NCI-H2196 treated with DMSO at 0.1 percent for 48 hours (cell line): ENCODE data around the gene STX18.
"Not testable (repeated sequence)": the region's sequence is repeated elsewhere in the genome, so short reads cannot be mapped to it uniquely, and the experiment has no call there.

ENCODE experiments used
- DNase-seq: peaks from one replicate; lab custom pipeline; 2025; ENCODE audit not compliant: unreplicated experiment; lab: John Stamatoyannopoulos, UW

Gene STX18

DNA sequence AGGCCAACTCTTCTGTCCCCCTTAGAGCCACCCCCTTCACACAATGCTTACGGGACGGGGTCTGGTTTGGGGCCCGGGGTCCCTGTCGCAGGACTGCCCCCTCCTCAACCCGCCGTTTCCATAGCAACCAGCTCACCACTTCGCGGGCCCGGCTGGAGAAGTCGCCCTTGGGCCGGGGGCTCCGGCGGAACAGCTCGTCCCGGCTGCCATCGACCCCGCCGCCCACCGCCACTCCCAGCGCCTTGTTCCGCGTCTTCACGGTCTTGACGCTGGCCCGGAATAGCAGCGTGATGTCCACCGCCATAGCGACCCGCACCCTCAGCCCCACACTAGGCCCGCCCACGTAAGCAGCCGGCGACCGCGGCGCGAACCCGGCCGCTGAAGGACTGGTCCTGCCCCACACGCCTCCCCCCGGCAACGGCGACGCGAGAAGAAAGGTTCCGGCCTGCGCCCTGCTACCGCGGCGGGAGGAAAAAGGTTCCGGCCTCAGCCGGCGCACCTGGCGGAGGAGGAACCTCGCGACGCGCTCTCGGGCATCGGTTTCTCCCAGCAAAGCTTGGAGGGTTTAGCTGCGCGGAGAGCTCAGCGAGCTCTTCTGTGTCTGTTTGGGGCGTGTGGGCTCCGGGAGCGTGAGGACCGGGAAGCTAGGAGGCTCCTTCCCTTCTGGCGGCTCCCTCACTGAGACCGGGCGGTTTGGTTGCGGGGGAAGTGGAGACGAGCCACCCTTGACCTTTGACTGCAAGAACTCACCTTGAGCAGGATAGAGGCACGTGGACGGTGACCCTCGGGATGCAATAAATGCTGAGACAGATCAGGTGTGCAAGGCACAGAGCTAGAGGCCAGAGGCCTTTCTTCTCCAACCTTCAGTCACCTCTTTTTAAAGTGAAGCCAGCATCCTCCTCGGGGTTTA lies at the start of gene STX18:
TSS of gene STX18 (minus strand) at position 388 of the 910 bp plus-strand sequence. CDS start at position 304, 84 bp downstream.
- DNase-seq, result peak; percentile 70

DNA sequence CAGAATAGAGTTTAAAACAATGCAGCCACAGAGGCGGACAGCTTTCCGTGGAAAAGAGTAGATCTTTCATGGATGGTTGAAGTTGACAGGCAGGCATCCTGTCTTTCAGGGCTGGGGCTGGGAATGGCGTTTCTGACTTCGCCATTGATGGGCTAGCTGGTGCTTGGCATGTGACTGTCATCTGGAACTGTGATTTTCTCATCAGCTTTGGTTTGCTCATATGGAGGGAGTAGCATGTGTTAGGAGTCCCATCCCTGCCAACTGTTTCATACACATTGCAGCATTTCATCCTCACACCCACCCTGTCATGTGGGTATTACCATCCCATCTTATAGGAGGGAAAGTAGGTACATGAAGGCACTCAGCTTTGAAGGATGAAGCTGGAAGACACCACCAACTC lies 49.2 kb upstream of the STX18 start:
- no peak for DNase-seq

DNA sequence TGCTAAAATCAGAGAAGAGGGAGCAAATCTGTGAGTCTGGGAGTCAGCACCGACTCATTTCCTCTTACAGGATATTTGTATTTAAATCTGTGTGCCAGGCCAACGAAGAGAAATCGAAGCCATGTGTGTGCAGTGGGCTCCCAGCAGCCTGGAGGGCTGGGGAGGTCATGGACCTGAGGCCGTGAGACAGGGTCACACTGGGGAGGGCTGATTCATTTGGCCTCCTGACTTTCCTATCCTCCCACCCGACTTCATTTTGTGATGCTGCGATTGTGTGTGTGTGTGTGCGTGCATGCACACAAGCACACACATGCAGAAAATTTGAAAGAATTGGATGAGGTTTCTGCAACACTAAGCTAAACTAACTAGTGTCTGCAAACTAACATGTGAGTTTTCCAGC lies 48.7 kb upstream of the STX18 start:
- DNase-seq, result no peak

DNA sequence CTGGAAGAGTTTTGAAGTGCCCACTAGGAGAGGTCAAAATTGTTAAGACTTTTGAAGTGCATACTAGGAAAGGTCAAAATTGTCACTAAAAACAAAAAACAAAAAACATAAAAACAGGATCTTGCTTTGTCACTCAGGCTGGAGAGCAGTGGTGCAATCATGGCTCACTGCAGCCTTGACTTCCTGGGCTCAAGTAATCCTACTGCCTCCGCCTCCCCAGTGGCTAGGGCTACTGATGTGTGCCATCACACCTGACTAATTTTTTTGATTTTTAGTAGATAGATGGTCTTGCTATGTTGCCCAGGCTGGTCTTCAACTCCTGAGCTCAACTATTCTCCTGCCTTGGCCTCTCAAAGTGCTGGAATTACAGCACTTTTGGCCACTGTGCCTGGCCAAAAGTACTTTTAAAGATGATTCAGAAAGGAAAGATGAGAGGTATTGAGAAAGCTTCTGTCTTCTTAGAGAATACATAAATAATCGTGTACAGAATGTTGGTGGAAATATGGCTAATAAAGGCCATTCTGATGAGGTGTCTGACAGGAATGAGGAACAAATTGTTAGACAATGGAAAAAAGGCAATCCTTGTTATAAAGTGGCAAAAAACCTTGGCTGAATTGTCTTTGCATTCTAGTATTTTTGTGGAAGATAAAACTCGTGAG lies 43.3 kb upstream of the STX18 start:
- no peak for DNase-seq

GRCh38 chr4:4583606-4584005 lies 41.8 kb upstream of the STX18 start:
- no peak for DNase-seq

DNA sequence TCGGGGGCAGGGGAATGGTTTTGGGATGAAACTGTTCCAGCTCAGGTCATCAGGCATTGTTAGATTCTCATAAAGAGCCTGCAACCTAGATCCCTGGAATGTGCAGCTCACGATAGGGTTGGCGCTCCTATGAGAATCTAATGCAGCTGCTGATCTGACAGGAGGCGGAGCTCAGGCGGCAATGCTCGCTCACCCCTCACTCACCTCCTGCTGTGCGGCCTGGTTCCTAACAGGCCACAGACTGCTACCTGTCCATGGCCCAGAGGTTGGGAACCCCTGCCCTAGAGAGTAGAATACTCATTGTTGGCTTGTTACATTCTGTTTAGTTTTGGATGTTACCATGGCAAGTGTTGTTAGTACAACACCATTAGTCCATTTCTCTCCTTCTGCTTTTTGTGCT lies 40.8 kb upstream of the STX18 start:
- no peak for DNase-seq

DNA sequence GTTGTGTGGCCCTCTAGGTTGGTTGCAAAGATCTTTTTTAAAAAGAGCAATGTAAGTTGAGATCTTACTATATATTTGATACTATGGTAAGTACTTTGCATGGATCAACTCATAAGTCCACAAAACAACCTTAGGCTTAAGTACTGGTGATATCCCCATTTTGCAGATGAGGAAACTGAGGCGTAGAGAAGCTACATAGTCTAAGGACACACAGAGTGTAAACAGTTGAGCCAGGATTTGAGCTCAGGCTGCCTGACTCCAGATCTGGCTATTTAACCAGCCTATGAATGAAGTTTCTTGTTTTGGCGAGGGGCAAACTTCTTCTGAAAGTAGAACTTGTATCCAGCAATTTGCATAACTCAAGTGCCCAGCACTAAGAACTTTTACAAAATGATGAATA lies 38.6 kb upstream of the STX18 start:
- DNase-seq, result no peak

GRCh38 chr4:4578981-4579380 lies 37.1 kb upstream of the STX18 start:
- DNase-seq, result no peak

DNA sequence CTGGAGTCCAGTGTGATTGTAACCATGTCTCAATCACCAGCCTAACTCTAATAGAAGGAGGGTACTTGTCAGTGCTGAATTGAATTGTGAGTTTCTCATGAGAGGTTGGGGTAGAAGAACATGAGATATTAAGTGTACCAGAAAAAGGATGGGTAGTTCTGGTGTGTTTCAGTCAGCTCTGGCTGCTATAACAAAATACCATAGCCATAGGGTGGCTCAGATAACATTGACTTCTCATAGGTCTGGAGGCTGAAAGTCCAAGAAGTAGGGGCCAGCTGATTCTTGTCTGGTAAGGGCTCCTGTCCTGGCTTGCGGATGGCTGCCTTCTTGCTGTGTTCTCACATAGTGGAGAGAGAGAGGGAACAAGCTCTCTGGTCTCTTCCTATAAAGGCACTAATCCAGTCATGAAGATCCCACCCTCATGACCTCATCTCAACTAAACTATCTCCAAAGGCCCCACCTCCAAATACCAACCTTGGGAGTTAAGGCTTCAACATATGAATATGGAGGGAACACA lies 35.6 kb upstream of the STX18 start:
- DNase-seq, result no peak

DNA sequence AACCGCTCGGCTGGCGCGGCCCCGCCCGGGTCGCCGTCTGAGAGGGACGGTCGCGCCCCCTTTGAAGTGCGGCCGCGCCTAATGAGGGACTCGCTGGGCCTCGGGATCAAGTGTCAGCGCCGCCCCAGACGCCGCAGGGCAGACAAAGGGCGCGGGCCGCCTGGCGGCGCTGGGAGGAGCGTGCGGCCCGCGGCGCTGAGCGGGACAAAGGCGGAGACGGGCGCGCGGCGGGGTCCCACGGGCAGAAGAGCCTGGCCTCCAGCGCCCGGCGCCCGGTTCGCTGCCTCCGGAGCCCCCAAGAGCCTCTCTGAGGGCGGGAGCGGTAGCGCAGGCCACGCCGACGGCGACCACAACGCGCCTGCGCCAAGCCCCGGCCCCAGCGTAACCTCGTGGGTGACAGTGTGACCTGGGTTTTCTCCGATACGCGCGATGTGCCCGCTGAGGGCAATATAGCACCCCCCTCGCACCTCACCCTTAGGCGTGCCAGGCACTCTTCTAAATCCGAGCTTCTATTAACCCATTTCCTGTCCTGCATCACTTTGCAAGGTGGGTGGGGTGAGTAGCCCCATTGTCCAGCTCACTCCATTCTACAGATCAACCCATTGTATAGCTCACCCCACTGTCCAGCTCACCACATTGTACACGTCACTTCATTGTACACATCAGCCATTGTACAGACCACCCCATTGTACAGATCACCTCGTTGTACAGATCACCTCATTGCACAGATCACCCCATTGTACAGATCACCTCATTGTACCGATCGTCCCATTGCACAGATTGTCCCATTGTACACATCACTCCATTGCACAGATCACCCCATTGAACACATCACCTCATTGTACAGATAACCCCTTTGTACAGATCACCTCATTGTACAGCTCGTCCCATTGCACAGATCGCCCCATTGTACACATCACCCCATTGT lies 33.7 kb upstream of the STX18 start:
- DNase-seq, result no peak

DNA sequence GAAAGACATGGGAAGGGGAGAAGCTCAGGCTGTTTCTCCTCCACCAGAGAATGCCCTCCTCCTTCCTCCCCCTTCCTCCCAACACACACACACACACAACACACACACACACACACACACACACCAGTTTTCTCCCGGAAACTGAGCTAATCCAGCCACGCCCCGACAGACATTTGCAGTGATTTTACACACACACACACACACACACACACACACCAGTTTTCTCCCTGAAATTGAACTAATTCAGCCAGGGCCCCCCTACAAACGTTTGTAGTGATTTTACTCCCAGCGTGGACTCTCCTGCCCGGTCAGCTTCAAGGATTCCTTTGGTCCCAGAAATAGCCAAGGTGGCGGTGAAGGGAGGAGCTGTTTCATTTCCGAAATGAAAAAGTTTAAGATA lies 32.9 kb upstream of the STX18 start:
- DNase-seq, result no peak

GRCh38 chr4:4574052-4574451 lies 32.2 kb upstream of the STX18 start:
- no peak for DNase-seq

- peak; percentile 60 for DNase-seq
Measured at GRCh38 chr4:4572821-4573220, 31.0 kb upstream of the STX18 start.

- not testable (repeated sequence) for DNase-seq
Measured at GRCh38 chr4:4569861-4570260, 28.0 kb upstream of the STX18 start.

DNA sequence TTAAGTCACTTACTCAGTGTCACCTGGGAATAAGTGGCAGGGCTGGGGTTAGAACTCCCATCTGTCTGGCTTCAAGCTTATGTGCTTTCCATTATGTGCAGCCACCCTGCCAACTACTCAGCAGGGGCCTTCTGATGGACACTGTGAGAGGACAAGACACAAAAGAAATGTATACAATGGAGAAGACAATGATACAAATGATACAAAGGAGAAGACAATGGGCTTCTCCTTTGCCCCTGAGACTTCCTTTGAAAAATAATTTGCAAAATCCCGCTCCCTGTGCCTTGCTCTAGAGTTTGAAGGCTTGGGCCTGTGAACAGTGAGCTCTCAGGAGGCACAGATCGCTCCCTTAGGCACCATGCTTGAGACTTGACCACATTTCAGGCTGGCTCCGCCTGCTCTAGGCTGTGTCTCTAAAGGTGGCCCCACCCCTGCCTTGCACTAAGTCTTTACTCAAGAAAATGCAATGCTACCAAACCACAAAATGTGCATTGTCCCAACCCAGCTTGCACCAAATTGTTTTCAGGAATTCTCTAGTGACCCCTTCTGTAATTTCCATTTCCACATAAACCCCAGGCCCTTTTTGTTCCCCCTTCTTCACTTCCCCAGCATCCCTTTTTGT lies 27.1 kb upstream of the STX18 start:
- no peak for DNase-seq

GRCh38 chr4:4566359-4566758 lies 24.5 kb upstream of the STX18 start:
- DNase-seq, result not testable (repeated sequence)

DNA sequence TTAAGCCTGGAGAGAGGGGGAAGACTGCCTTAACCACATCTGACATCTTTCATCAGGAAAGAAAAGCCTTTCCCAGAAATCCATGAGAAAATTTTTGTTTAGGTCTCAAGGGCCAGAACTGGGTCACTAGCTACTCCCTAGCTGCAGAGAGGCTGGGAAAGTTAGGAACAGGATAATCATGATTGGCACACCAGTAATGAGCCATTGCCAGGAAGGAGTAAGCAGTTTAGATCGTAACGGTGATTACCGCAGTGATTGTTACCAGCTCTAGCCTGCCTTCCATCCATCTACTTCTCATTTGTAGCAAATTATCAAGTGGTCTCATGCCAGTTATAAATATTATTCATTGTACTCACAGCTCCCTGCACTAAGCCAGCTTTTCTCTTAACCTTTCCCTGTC lies 22.7 kb upstream of the STX18 start:
- no peak for DNase-seq

DNA sequence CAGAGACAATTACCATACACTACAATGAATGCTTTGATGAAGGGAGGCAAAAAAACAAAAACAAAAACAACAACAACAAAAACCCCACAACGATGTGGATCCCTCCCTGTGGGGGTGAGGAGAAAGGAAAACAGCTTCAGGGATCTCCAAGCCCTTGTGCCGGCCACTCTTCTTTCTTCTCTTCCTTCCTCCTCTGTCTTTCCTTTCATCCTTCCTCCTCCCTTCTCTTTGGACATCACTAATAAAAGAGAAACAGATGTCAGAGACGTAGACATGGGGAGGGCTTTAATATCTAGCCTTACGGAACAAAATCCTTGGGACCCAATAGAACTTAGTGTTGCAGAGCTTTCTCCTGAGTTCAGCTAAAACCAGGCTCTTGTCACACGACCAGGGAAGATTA lies 18.8 kb upstream of the STX18 start:
- DNase-seq, result no peak

GRCh38 chr4:4560136-4560535 lies 18.3 kb upstream of the STX18 start:
- no peak for DNase-seq

DNA sequence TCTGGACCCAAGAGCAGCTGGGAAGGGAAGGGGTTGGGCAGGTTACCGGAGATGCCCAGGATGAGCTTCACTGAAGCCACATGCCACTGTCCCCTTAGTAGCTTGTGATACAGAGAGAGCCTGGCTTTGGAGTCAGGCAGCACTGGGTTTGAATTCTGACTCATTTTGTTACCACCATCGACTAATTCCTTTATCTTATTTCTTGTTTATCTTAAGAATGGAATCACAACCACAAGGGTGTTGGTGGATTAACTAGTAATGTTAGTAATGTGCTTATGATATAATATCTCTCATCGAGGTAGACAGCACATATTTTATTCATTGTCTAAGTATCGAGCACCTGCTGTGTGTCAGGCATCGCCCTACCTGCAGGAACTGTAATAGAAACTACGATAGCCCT lies 17.7 kb upstream of the STX18 start:
- no peak for DNase-seq

GRCh38 chr4:4558881-4559280 lies 17.0 kb upstream of the STX18 start:
- no peak for DNase-seq
